ENCODE measurements around the gene SLC16A13. TPM values are rescaled to one million over a fixed set of nuclear protein-coding genes. Genes with fewer than 3 reads are reported as not detected.

Gene SLC16A13
- 2.2 and 5.3 TPM in 2 replicates for total RNA-seq

GRCh38 chr17:7035591-7036368 is at the start of gene SLC16A13:
Gene SLC16A13 (plus strand): TSS chr17:7036015. CDS start chr17:7036383, 368 bp downstream.

GRCh38 chr17:6995500-6996255 is 40.1 kb upstream of the SLC16A13 start, which contains the start of gene ALOX12:
Gene ALOX12 (plus strand): TSS chr17:6996049. CDS start chr17:6996118, 69 bp downstream.

GRCh38 chr17:7022781-7023571 is 12.8 kb upstream of the SLC16A13 start, which contains the start of gene BCL6B:
Gene BCL6B (plus strand): TSS chr17:7023050. CDS start chr17:7023672, 622 bp downstream.

GRCh38 chr17:7043497-7044198 is 7.8 kb downstream of the SLC16A13 start, which contains the start of gene SLC16A11:
Gene SLC16A11 (minus strand): TSS chr17:7044092. CDS start chr17:7043513, 579 bp downstream.

GRCh38 chr17:7079581-7080455 is 44.0 kb downstream of the SLC16A13 start, which contains the start of gene CLEC10A:
Gene CLEC10A (minus strand): TSS chr17:7080251. CDS start chr17:7078812, 1,439 bp downstream.

Other genes with a start within 250 kb of the SLC16A13 start
- not detected in 2 replicates for gene TEKT1, start 204.3 kb upstream of the SLC16A13 start, total RNA-seq
- 2.5 and 3.1 TPM in 2 replicates for gene ALOX12, start 40.0 kb upstream of the SLC16A13 start, total RNA-seq
- 139 and 231 TPM in 2 replicates for gene RNASEK, start 23.4 kb upstream of the SLC16A13 start, total RNA-seq
- gene BCL6B, start 13.0 kb upstream of the SLC16A13 start, total RNA-seq = not detected in 2 replicates
- gene SLC16A11, start 8.1 kb downstream of the SLC16A13 start, total RNA-seq = 0.35 TPM in 1 of 2 replicates, not detected in the other
- gene CLEC10A, start 44.2 kb downstream of the SLC16A13 start, total RNA-seq = not detected in 2 replicates
- not detected in 2 replicates for gene ASGR2, start 78.8 kb downstream of the SLC16A13 start, total RNA-seq
- 0.21 TPM in 1 of 2 replicates, not detected in the other for gene ASGR1, start 143.4 kb downstream of the SLC16A13 start, total RNA-seq
- gene DLG4, start 183.8 kb downstream of the SLC16A13 start, total RNA-seq = 4.4 and 6.6 TPM in 2 replicates
- gene ACADVL, start 183.9 kb downstream of the SLC16A13 start, total RNA-seq = 364 and 375 TPM in 2 replicates
- gene DVL2, start 198.5 kb downstream of the SLC16A13 start, total RNA-seq = 44.9 and 52.6 TPM in 2 replicates
- gene PHF23, start 203.4 kb downstream of the SLC16A13 start, total RNA-seq = 33.1 and 35.1 TPM in 2 replicates
- 309 and 347 TPM in 2 replicates for gene GABARAP, start 206.4 kb downstream of the SLC16A13 start, total RNA-seq
- gene CTDNEP1, start 215.7 kb downstream of the SLC16A13 start, total RNA-seq = 21.6 and 47.5 TPM in 2 replicates
- gene ELP5, start 216.2 kb downstream of the SLC16A13 start, total RNA-seq = 38.4 and 42.1 TPM in 2 replicates
- gene CLDN7, start 226.5 kb downstream of the SLC16A13 start, total RNA-seq = 86.7 and 132 TPM in 2 replicates
- gene SLC2A4, start 245.7 kb downstream of the SLC16A13 start, total RNA-seq = 0.14 and 0.56 TPM in 2 replicates